Left forelimb (tissue), 1 donor: ENCODE data around the gene RTP2.
A peak's percentile ranks its signal among the peaks of the same experiment; 100 is the strongest.
"Not testable (repeated sequence)": the region's sequence is repeated elsewhere in the genome, so short reads cannot be mapped to it uniquely, and the experiment has no call there.

Experiments
- DNase-seq: peaks from one replicate; pipeline ENCODE4 v3.0.0-alpha.2; 2018; ENCODE audit warnings: low spot score

Gene RTP2

GRCh38 chr3:187713504-187713903, 11.1 kb upstream of the RTP2 start:
- DNase-seq, result no peak

GRCh38 chr3:187709155-187709554, 6.8 kb upstream of the RTP2 start:
- no peak for DNase-seq

- DNase-seq, result no peak
Observed at GRCh38 chr3:187708696-187709095, 6.3 kb upstream of the RTP2 start.

DNA sequence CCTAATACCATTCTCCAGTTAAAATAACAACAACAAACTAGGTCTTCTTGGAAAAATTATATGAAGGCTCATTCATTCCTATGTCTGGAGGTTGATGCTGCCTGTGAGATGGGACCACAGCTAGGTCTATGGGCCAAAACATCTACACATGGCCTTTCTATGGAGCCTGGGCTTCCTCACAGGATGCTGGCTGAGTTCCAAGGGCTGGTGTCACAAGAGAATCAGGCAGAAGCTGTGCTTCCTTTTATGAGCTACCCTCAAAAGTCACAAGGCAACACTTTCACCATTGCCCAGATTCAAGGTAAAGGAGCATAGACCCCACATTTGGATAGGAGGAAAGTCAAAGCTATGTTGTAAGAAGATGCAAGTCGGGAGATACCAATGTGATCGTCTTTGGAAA, 4.6 kb upstream of the RTP2 start:
- no peak for DNase-seq

GRCh38 chr3:187705164-187705563, 2.8 kb upstream of the RTP2 start:
- DNase-seq, result no peak

- no peak for DNase-seq
Observed at GRCh38 chr3:187700249-187700648, 2.1 kb downstream of the RTP2 start.

- DNase-seq, result no peak
Observed at GRCh38 chr3:187698499-187699399, 3.6 kb downstream of the RTP2 start.

- no peak for DNase-seq
Observed at GRCh38 chr3:187696021-187696420, 6.3 kb downstream of the RTP2 start.

DNA sequence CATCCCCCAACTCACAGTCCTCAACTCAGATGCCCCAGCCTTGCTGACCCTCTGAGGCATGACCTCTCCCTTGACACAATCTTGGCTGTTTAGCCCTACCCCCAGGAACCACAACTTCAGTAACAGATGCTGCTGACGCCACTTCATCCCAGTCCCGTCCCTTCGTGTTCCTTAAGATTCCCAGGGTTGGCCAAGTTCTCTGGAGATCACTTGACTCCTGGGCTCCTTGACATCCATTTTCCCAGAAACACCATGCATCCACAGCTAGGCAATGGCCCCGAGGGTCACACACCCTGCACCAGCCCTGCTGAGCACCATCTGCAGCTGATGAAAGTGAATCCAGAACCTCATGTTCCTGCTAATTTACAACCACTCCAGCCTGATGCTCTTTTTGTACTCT, 6.9 kb downstream of the RTP2 start:
- no peak for DNase-seq

- DNase-seq, result no peak
Observed at GRCh38 chr3:187694801-187695200, 7.6 kb downstream of the RTP2 start.

GRCh38 chr3:187693431-187693830, 8.9 kb downstream of the RTP2 start:
- DNase-seq, result no peak

GRCh38 chr3:187689984-187690383, 12.4 kb downstream of the RTP2 start:
- no peak for DNase-seq

GRCh38 chr3:187686621-187687273, 15.6 kb downstream of the RTP2 start:
- DNase-seq, result no peak

GRCh38 chr3:187685948-187686347, 16.4 kb downstream of the RTP2 start:
- DNase-seq, result no peak

DNA sequence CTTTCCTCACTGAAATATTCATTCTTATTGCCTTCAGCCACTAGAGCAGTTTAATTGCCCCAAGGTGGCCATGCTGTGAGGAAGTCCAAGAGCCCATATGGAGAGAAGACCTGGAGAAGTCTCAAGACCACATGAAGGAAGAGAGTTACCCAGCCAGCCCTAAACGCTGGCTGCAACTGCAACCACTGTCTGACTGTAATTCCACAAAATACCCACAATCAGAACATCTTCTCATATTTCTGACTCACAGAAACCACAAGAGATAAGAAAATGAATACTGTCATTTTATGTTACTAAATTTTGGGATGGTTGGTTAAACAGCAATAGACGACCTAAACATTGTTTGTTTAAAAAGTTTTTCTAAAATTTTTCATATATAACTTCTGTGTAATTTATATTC, 17.5 kb downstream of the RTP2 start:
- no peak for DNase-seq

- DNase-seq, result no peak
Observed at GRCh38 chr3:187684444-187684843, 17.9 kb downstream of the RTP2 start.

DNA sequence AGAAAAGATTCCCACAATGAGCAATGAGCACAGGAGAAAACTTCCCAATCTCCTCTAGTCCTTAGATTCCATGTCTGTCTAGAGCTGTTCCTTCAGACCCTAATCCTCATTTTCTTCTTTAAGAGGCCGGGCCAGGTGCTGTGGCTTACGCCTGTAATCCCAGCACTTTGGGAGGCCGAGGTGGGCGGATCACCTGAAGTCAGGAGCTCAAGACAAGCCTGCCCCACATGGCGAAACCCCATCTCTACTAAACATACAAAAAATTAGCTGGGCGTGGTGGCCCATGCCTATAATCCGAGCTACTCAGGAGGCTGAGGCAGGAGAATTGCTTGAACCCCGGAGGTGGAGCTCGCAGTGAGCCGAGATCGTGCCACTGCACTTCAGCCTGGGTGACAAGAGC, 20.6 kb downstream of the RTP2 start:
- DNase-seq, result not testable (repeated sequence)

- DNase-seq, result peak; percentile 69
Observed at GRCh38 chr3:187679638-187680396, 22.5 kb downstream of the RTP2 start.

GRCh38 chr3:187678726-187679268, 23.6 kb downstream of the RTP2 start:
- no peak for DNase-seq

- DNase-seq, result no peak
Observed at GRCh38 chr3:187677604-187678003, 24.8 kb downstream of the RTP2 start.

DNA sequence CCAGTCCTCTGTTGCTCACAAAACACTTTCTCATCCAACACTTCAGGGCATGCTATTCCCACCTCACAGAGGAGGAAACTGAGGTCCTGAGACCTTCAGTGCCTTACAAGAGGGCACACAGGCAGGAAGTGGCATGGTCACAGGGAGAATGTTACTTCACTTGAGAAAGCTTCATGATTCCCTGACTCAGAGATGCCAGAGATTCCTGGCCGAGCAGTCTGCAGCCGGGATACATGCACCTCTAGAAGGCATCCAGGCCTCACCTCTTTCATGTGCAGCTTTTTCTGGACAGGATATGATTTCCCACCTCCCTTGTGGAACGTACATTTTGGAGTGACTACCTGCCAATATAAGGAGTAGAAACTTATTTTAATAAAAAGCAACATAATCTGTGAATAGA, 29.3 kb downstream of the RTP2 start:
- DNase-seq, result no peak
